Measurements from ENCODE around the gene NLGN1. TPM values are rescaled to one million over a fixed set of nuclear protein-coding genes. Genes with fewer than 3 reads are reported as not detected.

NLGN1 gene
- total and polyA plus RNA-seq, 2 of the 13 experiments (the other 11 are each of a cell fraction or from before 2014, with no cell fraction given), result not detected

DNA sequence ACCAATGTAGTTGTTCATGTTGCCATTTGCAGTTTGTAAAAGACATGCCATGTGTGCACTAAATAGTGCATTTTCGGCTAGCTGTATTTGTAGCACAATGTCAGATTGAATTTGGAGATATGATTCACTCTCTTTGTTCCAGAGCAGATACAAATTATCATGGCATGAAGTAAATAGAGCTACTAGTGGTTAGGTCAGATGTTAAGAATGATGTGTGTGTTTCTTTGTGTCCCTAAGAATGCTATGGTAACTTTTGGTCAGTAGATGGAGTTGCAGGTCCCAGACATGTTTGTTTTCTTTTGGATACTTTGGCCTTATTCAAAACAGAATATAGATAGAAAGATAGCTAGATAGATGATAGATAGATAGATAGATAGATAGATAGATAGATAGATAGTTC is 595.8 kb downstream of the NLGN1 start:
- in situ Hi-C loops (cut with HindIII; ENCODE audit: extremely low pct_ligation_motif_present, low pct_unique_long_range_greater_than_20kb), result no loop called here
- WGBS (ENCODE audit: low lambda C conversion rate), result 20% methylated on average over 1 of the region's 1 CpG
- peak; percentile 54; the same call in 2 of the 3 replicates for ATAC-seq

DNA sequence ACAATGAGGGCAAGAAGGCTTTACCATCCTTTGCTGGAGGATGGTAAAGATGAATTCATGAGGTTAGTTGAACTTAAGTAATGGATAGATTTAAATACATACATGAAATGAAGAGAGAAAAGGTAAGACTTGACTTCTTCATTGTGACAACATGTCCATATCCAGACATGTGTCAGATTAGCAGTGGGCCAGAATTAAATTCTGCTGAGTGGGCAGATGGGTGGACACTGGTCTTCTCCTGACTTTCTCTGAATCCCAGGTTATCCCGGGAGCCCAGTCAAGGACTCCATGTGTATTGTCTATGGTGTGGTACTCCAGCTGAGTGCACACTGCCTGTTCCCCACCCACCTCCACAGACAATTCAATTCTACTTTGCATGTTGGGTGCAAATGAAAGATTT is 603.1 kb downstream of the NLGN1 start:
- FAIRE-seq, result no peak
- H3K4me2 ChIP-seq (ENCODE audit: low read depth, low read length), result no peak overlapping the region
- no peak for ATAC-seq
- in situ Hi-C loops (cut with HindIII; ENCODE audit: extremely low pct_ligation_motif_present, low pct_unique_long_range_greater_than_20kb), result no loop called here
- intact Hi-C loops (cut with micrococcal nuclease; ENCODE audit: unreplicated experiment), result no loop called here
- no peak overlapping the region for H2AFZ ChIP-seq (ENCODE audit: low read length)
- 0% methylated on average over 1 of the region's 1 CpG for WGBS (ENCODE audit: low lambda C conversion rate)
- ChIA-PET POLR2A (no interaction called here), CTCF (ENCODE audit: low intra/inter-chr PET ratio, low total read pairs) (no interaction called here)
- H3K4me3 ChIP-seq (replicated peaks in 1 of 3; ENCODE audit: insufficient read depth in 1 of 3, low read depth in 2 of 3, low read length in 3 of 3), result no peak overlapping the region
- no peaks in the 10 kb centered on the region for H3K27me3 ChIP-seq (ENCODE audit: control insufficient read depth in 1 of 2, insufficient read depth in 2 of 2, low read length in 2 of 2)
- H3K9me3 ChIP-seq (ENCODE audit: low read length), result no peaks in the 10 kb centered on the region
- H3K9ac ChIP-seq (ENCODE audit: insufficient read depth, low read depth, low read length), result no peak overlapping the region
- no TSS peak for BruUV-seq (replicated peaks)
- H4K20me1 ChIP-seq (ENCODE audit: insufficient read depth, low read length), result no peaks in the 10 kb centered on the region
- H3K27ac ChIP-seq (ENCODE audit: extremely low read length, insufficient read depth, low read length), result no peak overlapping the region
- DNase-seq (ENCODE audit: low spot score), result no peak
- no peaks in the 10 kb centered on the region for H3K79me2 ChIP-seq (ENCODE audit: insufficient read depth, low read length)
- no peaks in the 10 kb centered on the region for H3K36me3 ChIP-seq (replicated peaks in 1 of 2; ENCODE audit: control insufficient read depth in 1 of 2, insufficient read depth in 2 of 2, low read length in 2 of 2)
- H3K4me1 ChIP-seq (ENCODE audit: insufficient read depth, low read length), result no peaks in the 10 kb centered on the region
- TF ChIP-seq NONO (IDR thresholded peaks at IDR 0.05) (no peak), NONO (CRISPR knock-in tag; conservative IDR thresholded peaks at IDR 0.05) (no peak), NRL (CRISPR knock-in tag; IDR thresholded peaks at IDR 0.05; ENCODE audit: borderline replicate concordance) (no peak), ZNF34 (CRISPR knock-in tag; IDR thresholded peaks at IDR 0.05; ENCODE audit: borderline replicate concordance) (no peak), RXRB (CRISPR knock-in tag; IDR thresholded peaks at IDR 0.05; ENCODE audit: borderline replicate concordance) (no peak), PAX8 (CRISPR knock-in tag; IDR thresholded peaks at IDR 0.05; ENCODE audit: borderline replicate concordance) (no peak), KLF16 (CRISPR knock-in tag; IDR thresholded peaks at IDR 0.05) (no peak), HOXA3 (CRISPR knock-in tag; IDR thresholded peaks at IDR 0.05) (no peak)
- TF ChIP-seq, protein P1, sequence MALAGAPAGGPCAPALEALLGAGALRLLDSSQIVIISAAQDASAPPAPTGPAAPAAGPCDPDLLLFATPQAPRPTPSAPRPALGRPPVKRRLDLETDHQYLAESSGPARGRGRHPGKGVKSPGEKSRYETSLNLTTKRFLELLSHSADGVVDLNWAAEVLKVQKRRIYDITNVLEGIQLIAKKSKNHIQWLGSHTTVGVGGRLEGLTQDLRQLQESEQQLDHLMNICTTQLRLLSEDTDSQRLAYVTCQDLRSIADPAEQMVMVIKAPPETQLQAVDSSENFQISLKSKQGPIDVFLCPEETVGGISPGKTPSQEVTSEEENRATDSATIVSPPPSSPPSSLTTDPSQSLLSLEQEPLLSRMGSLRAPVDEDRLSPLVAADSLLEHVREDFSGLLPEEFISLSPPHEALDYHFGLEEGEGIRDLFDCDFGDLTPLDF (CRISPR knock-in tag; IDR thresholded peaks at IDR 0.05), result no peak
- TF ChIP-seq, protein P2, sequence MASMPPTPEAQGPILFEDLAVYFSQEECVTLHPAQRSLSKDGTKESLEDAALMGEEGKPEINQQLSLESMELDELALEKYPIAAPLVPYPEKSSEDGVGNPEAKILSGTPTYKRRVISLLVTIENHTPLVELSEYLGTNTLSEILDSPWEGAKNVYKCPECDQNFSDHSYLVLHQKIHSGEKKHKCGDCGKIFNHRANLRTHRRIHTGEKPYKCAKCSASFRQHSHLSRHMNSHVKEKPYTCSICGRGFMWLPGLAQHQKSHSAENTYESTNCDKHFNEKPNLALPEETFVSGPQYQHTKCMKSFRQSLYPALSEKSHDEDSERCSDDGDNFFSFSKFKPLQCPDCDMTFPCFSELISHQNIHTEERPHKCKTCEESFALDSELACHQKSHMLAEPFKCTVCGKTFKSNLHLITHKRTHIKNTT (CRISPR knock-in tag; IDR thresholded peaks at IDR 0.05), result no peak

More for the DNA sequence above, 595.8 kb downstream of the NLGN1 start:
- intact Hi-C loops (cut with micrococcal nuclease; ENCODE audit: unreplicated experiment), result no loop called here
- H2AFZ ChIP-seq (ENCODE audit: low read length), result no peak overlapping the region
- no peaks in the 10 kb centered on the region for H3K27me3 ChIP-seq (ENCODE audit: control insufficient read depth in 1 of 2, insufficient read depth in 2 of 2, low read length in 2 of 2)
- no peaks in the 10 kb centered on the region for H3K79me2 ChIP-seq (ENCODE audit: insufficient read depth, low read length)
- TF ChIP-seq, protein P3, sequence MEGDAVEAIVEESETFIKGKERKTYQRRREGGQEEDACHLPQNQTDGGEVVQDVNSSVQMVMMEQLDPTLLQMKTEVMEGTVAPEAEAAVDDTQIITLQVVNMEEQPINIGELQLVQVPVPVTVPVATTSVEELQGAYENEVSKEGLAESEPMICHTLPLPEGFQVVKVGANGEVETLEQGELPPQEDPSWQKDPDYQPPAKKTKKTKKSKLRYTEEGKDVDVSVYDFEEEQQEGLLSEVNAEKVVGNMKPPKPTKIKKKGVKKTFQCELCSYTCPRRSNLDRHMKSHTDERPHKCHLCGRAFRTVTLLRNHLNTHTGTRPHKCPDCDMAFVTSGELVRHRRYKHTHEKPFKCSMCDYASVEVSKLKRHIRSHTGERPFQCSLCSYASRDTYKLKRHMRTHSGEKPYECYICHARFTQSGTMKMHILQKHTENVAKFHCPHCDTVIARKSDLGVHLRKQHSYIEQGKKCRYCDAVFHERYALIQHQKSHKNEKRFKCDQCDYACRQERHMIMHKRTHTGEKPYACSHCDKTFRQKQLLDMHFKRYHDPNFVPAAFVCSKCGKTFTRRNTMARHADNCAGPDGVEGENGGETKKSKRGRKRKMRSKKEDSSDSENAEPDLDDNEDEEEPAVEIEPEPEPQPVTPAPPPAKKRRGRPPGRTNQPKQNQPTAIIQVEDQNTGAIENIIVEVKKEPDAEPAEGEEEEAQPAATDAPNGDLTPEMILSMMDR (CRISPR knock-in tag; IDR thresholded peaks at IDR 0.05), result peak; percentile 38; the same call in 1 of the 2 replicates
- TF ChIP-seq CBX2 (IDR thresholded peaks at IDR 0.05; ENCODE audit: low read depth, low read length), result no peak
- TF ChIP-seq CBX2 (CRISPR knock-in tag; IDR thresholded peaks at IDR 0.05; ENCODE audit: low read depth), result no peak
- CTCF ChIA-PET (ENCODE audit: low intra/inter-chr PET ratio, low total read pairs), result no interaction called here
- H3K4me2 ChIP-seq (ENCODE audit: low read depth, low read length), result no peak overlapping the region
- no peaks in the 10 kb centered on the region for H3K36me3 ChIP-seq (replicated peaks in 1 of 2; ENCODE audit: control insufficient read depth in 1 of 2, insufficient read depth in 2 of 2, low read length in 2 of 2)
- no TSS peak for BruUV-seq (replicated peaks)
- POLR2A ChIA-PET, result no interaction called here
- no peak for FAIRE-seq
- no peak overlapping the region for H3K4me3 ChIP-seq (replicated peaks in 1 of 3; ENCODE audit: insufficient read depth in 1 of 3, low read depth in 2 of 3, low read length in 3 of 3)
- no peak overlapping the region for H3K9ac ChIP-seq (ENCODE audit: insufficient read depth, low read depth, low read length)
- DNase-seq (ENCODE audit: low spot score), result peak; percentile 1
- no peaks in the 10 kb centered on the region for H3K4me1 ChIP-seq (ENCODE audit: insufficient read depth, low read length)
- no peak overlapping the region for H3K27ac ChIP-seq (ENCODE audit: extremely low read length, insufficient read depth, low read length)
- H4K20me1 ChIP-seq (ENCODE audit: insufficient read depth, low read length), result no peaks in the 10 kb centered on the region
- no peaks in the 10 kb centered on the region for H3K9me3 ChIP-seq (ENCODE audit: low read length)
